HG03025 (cell line): ENCODE data around the gene IL11.

Experiments used
- ATAC-seq: cut with Tn5 transposase; IDR thresholded peaks from one replicate; pipeline ENCODE4 v1.9.1; 2021; ENCODE audit warnings: mild to moderate bottlenecking, moderate library complexity; ENCODE audit not compliant: unreplicated experiment, low FRiP score

IL11 gene

GRCh38 chr19:55391702-55392615 is 21.7 kb upstream of the IL11 start:
- no peak for ATAC-seq

- no peak for ATAC-seq
These were observed 21.0 kb upstream of the IL11 start for GRCh38 chr19:55391191-55391670.

- ATAC-seq, result no peak
These were observed 20.2 kb upstream of the IL11 start for GRCh38 chr19:55390461-55390880.

GRCh38 chr19:55389386-55390317 is 19.4 kb upstream of the IL11 start:
- ATAC-seq, result no peak

GRCh38 chr19:55387736-55388497 is 17.7 kb upstream of the IL11 start:
- no peak for ATAC-seq

- ATAC-seq, result no peak
These were observed 16.3 kb upstream of the IL11 start for GRCh38 chr19:55386493-55386971.

GRCh38 chr19:55385724-55386492 is 15.6 kb upstream of the IL11 start, which contains the start of gene RPL28:
RPL28 (plus strand) TSS chr19:55385932; CDS start chr19:55386358, 426 bp downstream.
- peak; percentile 55 for ATAC-seq

- ATAC-seq, result peak; percentile 41
These were observed 14.9 kb upstream of the IL11 start for GRCh38 chr19:55384920-55385723.

GRCh38 chr19:55384131-55384919 is 14.1 kb upstream of the IL11 start, which contains the start of gene TMEM238:
TMEM238 (minus strand) TSS chr19:55384292; CDS start chr19:55384259, 33 bp downstream.
- ATAC-seq, result no peak

GRCh38 chr19:55383279-55384130 is 13.2 kb upstream of the IL11 start:
- no peak for ATAC-seq

GRCh38 chr19:55382522-55383054 is 12.3 kb upstream of the IL11 start:
- no peak for ATAC-seq

GRCh38 chr19:55382013-55382412 is 11.8 kb upstream of the IL11 start:
- no peak for ATAC-seq

GRCh38 chr19:55379174-55379573 is 8.9 kb upstream of the IL11 start:
- ATAC-seq, result no peak

- no peak for ATAC-seq
These were observed 7.3 kb upstream of the IL11 start for GRCh38 chr19:55377356-55378131.

- ATAC-seq, result no peak
These were observed 6.1 kb upstream of the IL11 start, which contains the start of gene TMEM190 for GRCh38 chr19:55376241-55376933. TMEM190 (plus strand) TSS chr19:55376826; CDS start chr19:55376854, 28 bp downstream.
